Measurements from ENCODE around the gene SPATA7.

The SPATA7 gene

DNA sequence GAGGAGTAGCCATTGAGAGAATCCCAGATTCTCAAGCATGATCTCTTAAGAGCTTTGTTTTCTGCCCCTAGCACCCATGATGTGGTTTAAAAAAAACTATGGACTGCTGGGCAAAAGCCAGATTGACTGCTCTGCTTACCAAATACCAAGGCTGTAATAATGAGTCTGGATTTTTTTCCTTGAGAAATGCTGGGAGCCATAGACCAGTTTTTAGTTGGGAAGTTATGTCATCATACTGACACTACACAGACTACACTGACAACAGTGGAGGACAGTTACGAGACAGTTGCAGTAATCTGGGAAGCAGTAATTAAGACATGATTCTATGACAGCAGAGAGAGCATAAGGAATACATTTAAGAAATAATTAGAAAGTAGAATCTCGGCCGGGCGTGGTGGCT lies 35.8 kb downstream of the SPATA7 start:
- no peak for DNase-seq

DNA sequence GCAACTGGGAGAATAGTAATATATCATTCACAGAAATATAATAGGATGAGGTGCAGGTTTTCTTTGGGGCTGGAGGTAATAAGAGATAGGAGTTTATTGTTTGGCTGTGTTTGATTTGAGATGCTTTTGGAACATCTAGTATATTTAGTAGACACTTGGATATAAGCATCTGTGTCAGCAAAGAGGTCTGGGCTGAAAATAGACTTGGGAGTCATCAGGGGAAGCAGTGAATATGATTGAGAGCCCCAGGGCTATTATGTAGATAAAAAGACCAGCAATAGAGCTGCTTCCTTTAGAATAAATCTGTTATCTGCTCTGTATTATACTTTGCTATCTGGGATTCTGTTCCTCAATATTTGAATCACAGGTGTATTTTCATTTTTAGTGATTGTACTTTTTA lies 36.6 kb downstream of the SPATA7 start:
- DNase-seq, result no peak

DNA sequence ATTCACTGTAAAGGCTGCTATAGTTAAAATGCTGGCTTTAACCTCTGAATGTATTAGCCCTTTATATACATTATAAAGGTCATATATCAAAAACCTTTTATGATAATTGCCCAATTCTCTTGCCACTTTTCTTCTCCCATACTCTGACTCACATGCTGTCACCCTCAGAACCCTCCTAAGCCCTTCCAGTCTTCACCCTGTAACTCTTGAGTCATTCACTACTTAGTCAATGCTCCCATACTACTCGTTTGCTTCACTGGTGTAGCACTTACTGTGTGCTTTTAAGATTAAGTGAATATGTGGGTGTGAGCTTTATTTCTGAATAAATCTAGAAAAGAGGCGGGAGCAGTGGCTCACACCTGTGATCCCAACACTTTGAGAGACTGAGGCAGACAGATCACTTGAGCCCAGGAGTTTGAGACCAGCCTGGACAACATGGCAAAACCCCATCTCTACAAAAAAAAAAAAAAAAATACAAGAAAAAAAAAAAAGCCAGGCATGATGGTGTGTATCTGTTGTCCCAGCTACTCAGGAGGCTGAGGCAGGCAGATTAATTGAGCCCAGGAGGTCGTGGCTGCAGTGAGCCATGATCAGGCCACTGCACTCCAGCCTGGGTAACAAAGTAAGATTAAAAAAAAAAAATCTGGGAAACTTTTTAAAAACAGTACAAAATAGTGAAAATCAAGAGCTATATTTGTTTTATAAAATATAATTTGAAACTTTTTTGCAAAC lies 37.6 kb downstream of the SPATA7 start:
- peak; percentile 5 for DNase-seq

DNA sequence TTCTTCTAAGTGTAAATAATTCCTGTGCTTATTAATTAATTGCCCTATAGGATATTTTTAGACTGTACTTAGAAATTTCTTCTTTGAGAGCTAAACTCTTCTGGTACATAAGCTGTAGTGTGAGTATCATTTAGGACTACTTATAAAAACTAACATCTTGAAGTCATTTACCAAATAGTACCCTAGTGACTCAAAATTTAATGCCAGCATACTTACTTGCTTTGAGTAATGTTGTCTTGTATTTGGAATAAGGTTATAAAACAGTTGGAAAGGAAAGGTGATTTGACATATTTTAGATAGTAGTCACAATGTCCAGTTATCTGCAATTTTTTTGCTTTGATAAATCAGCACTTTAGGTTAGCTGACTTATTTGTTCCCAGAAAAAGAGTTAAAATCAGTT lies 39.1 kb downstream of the SPATA7 start:
- no peak for DNase-seq

DNA sequence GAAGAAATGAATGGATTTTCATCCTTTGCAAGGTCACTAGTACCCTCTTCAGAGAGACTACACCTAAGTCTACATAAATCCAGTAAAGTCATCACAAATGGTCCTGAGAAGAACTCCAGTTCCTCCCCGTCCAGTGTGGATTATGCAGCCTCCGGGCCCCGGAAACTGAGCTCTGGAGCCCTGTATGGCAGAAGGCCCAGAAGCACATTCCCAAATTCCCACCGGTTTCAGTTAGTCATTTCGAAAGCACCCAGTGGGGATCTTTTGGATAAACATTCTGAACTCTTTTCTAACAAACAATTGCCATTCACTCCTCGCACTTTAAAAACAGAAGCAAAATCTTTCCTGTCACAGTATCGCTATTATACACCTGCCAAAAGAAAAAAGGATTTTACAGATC lies 40.8 kb downstream of the SPATA7 start:
- no peak for DNase-seq

DNA sequence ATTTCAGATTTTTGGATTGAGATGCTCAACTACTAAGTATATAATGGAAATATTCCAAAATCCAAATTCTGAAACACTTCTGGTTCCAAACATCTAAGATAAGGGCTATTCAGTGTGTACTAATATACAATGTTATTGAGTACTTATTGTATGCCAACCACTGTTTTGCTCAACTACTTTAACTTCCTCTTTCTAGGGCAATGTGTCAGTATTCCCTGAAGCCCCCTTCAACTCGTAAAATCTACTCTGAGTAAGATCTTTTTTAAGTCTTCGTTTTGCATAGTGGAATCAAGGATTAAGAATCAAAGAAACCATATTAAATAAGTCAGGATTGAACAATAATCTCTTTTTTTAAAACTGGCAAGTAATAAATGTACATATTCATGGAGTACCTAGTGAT lies 45.5 kb downstream of the SPATA7 start:
- no peak for DNase-seq

DNA sequence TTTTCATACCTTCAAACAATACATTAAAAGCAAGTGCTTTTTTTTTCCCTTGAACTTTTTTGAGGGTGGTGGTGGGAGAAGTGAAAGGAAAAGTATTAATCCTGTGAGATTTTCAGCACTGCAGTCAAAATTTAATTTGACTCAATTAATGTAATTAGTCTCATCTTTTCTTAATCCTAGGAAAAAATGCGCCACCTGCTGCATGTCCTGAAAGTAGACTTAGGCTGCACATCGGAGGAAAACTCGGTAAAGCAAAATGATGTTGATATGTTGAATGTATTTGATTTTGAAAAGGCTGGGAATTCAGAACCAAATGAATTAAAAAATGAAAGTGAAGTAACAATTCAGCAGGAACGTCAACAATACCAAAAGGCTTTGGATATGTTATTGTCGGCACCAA lies 52.2 kb downstream of the SPATA7 start:
- DNase-seq, result no peak

DNA sequence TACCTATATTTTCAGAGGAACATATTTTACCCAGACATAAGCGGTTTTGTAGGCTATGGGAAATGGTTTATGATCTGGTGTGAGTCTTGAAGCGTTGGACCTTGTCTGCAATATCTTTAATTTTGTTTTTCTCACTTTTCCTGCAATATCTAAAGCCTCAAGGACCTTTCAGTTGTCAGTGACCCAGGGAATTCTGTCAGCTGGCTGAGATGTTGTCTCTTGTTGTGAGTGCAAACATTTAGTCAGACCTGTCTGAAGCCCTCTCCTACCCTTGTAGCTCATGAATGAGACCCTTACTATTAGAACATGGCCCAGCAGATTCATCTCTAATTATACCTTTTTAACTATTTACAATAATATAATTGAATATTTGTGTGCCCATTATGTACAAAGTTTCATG lies 53.6 kb downstream of the SPATA7 start:
- no peak for DNase-seq

DNA sequence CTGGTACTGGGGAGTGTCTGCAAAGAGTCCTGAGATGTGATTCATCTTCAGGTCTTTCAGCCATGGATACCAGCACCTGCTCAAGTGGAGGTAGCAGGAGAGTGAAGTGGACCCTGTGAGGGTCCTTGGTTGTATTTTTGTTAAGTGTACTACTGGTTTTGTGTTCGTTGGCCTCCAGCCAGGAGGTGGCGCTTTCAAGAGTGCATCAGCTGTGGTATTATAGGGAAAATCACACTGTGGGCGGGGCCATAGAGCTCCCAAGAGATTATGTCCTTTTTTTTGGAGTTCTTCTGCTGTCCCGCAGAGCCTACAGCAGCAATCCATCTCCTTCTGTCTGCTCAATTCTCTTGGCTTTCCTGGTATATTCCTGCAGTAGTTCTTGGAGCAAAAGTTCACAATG lies 66.8 kb downstream of the SPATA7 start:
- DNase-seq, result no peak

DNA sequence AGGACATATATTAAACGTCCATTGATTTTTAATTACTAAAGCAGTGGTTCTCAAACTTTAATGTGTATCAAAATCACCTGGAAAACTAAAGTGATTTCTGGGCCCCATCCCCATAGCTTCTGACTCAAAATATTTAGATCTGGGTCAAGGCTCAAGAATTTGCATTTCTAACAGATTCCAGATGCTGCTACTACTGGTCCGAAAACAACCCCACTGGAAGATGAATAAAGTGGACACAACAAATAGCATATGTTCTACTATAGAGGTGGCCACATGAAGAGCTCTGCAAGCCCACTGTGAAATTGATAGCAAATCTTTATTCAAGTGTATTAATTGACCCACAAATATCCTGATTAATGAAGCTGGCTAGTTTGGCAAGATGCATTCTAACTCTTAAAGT lies 69.4 kb downstream of the SPATA7 start:
- no peak for DNase-seq

DNA sequence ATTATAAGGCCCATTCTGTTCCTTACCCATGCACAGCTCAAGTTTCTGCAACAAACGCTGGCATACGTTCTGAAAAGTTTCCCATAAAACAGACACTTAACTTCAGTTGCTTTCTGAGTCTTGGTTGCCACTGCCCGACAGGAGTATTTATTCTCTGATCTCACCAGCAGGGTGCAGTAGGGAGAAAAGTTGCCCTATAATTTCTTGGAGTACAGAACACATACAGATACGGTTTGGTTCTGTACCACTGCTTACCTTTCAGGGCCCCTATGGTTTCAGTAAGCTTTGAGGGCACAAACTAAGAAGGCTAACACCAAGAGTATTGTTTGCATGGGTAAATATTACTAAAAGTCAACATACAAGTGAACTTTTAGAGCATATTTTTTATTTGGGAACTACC lies 77.9 kb downstream of the SPATA7 start:
- peak; percentile 32 for DNase-seq

DNA sequence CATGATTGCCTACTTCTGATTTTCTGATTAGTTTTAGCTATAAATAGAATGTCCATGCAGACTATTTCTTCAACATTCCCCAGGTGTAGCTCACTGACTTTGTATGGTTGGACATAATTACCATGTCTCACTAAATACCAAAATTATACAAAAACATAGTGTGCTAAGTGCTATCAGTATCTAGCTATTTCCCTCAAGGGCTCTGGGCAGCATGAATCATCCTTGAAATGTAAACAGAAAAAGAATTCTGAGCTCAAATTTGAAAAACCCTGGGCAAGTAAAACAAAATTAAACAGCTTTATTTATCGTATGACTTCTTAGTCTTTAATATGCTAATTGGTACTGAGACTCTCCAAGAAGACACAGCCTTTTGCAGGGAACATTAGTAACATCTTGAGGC lies 82.9 kb downstream of the SPATA7 start:
- no peak for DNase-seq

DNA sequence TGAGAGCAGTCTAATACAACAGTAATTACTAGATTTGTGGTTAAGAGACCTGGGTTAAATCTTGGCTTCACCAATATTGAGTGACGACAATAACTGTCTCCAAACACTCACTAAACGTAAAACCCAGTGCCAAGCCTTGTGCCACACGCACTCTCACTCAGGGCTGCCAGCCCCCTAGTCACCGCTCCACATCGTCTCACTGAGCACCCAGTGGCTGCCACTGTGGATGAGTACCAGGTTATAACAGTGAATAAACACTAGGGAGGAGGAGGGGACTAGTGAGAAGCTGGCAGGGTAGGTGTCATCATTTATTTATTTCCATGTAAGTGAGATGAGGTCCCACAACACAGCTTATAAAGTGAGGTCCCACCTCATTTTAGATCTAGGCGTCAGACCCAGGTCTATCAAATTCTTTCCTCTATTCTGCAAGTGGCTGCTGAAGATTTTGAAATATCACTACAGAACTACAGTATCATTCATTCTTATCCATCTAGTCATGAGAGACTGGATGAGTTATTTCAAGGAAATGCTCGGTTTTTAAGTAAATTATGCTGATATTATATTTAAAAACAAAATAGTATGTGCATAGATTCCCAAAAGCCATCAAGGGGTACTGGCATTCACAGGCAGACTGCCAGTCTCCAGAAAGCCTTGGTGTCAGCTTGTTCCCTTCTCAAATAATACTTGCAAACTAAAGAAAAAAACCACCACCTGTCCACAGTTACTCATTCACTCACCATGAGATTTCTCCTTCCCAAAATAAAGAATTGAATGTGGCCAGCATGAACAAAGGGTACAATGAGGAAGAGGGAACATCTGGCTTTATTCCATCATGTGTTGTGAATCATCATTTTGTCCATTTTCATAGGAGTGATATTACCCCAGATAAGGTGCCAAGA lies 85.3 kb downstream of the SPATA7 start:
- DNase-seq, result no peak

DNA sequence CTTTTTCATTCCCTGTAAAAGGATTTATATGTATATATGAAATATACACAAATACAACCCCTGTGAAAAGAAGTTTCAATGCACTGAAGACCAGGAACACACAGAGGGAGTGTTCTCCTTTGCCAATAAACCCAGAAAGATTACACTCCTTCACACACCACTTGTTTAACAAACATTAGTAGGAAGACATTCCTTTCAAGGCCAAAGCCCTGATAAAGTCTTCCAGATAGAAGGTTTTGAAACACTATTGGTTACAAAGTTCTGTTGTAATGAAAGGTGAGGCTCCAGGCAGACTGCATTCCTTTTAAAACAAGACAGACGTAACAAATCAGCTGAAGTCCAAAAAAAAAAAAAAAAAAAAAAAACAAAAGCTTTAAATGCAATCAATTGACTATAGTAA lies 88.3 kb downstream of the SPATA7 start:
- DNase-seq, result no peak

DNA sequence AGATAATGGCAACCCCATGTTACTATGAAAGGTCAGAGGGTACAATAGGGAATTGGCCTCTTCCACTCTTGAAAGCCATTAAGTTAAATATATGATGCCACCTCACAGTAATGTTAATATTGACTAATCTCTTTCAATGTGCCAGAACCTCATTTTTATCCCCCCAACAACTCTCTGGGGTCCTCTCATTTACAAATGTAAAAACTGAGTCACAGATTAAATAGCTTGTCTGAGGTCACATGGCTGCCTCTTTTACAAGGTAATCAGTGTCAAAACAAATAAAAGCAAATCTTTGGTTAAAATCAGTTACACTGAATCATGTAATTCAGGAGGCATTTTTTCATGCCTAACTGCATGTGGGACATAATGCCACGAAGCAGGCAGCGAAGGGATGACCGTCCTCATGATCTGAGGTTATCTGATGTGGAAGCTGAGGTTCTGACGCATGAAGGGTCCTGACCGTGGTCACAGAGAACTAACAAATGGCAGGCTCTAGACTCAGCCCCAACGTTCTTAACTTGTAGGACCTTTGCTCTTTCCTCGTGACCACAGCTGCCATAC lies 90.8 kb downstream of the SPATA7 start:
- no peak for DNase-seq

DNA sequence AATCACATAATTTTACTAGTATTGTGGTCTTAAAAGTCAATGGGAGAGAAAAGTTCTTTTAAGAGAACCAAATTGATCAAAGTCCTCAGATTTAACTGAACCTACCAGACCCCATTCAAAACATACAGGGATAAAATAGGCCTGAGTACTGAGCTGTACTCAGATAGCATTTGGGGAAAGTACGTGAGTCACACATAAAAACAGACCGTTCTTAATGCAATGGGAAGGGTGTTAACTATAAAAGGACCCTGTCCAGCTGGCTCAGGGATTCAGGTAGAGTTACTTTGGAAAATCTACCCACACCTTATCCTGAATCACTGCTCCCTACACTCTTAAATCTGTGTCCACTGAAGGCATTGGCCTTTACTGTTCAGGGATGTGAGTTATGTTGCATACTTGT lies 91.4 kb downstream of the SPATA7 start:
- DNase-seq, result no peak

DNA sequence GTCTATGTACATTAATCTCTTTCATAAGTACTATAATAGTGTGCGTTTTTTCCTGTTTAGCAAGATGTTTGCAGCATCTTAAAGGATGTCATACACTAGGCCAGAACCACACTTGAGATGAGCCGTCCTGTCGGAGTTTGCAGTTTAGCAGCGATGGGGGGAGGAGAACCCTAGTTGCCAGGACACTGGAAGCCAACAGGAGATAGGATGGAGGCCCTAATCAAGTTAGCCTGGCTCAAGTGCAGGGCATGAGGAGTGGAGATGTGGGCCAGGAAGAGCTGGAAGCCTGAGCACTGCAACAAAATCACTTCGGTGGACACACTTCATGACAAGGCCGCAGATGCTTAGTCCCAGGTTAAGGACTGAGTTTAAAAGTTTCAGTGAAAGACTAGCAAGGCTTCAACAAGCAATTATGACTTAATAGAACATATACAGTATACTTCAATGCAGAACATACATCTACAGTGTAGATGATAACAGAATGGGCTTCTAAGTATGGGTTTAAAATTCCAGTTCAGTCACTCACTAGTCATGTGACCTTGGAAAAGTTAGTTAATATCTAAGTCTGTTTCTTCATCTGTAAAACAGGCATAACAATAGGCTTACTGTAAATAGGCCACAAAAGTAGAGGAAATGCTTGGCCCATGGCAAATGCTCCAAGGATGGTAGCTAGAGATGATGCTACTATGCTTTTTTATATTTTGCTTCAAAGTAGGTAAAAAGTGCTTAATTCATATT lies 92.2 kb downstream of the SPATA7 start:
- no peak for DNase-seq

DNA sequence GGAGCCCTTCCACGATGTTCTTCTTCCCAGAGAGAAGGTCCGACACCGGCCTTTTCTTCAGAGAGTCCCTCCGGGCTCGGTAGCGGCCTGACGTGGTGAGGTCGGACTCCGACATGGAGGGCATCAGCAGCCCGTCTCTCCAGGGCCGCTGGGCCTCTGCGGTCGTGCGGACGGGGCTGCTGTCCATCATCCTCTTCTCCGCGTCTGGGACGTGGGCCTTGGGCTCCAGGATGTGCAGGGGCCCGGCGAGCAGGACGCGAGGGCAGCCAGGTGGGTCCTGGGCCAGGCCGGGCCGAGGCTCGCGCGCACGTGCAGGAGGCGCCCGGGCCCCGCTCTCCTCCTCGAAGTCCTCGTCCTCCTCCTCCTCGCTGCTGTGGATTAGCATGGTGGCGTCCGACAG lies 93.5 kb downstream of the SPATA7 start:
- DNase-seq, result no peak

DNA sequence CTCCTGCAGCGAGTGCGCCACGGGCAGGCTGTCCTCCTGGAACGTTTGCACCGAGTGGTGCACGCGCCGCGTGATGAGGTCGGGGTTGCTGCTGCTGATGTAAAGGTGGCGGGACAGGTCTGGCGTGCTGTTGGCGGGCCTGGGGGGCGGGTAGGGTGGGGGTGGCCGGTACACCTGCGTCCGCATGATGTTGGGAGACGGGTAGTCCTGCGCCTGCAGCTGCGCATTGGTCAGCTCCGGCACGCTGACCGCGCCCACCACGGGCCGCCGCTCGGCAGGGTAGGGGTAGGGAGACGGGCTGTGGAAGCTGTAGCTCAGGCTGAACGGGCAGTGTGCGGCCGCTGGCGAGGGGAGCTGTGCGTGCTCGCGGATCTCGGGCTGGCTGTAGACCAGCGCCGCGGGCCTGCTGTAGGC lies 94.1 kb downstream of the SPATA7 start:
- DNase-seq, result no peak

DNA sequence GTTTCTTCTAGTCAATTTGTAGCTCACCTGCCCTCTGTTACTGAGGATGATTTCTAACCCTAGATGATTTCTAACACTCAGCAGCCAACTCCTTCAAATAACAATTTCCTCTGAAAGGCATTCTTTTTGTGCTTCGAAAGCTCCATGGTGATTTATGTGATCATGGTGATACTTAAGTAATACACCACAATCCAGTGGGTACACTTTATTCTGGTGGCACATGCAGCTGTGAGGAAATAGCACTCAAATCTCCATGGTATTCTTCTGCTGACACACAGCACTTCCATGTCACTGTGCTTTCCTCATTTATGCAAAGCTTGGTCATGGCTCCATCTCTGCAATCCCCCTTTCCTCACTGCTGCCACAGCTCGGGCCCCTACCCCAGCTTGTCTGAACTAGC lies 95.6 kb downstream of the SPATA7 start:
- DNase-seq, result no peak

DNA sequence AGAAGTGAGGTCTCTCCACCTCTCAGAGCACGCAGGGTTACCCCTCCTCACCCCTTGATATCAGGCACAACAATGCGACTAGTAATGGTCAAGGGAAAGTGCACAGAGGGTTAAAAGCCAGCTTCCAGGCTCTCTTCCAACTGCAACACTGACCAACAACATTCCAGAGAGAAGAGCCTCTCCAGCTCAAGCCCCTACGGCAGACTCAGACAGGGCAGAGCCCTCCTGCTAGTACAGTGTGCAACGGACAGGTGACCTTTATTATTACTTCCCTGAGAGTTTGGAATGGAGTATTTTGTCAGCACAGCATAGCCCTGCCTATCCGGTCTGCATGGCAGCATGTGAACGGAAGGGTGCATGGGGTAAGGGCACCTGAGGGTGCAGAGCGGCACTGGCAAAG lies 96.3 kb downstream of the SPATA7 start:
- no peak for DNase-seq

DNA sequence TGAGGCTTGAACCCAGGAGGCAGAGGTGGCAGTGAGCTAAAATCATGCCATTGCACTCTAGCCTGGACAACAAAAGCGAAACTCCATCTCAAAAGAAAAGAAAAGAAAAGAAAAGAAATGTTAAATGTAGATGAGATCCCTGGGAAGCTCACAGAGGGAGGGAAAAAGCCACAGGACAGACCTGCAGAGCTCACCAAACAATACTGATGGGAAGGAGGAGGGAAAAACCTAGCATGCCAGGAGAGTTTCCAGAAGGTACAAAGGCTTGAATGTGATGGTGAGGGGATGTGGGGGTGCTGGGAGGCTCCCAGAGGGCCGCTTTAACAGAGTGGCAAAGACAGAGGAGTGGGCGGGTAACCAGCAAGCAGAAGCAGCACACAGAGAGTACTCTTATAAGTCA lies 97.1 kb downstream of the SPATA7 start:
- no peak for DNase-seq

Data from activated CD4-positive, alpha-beta T cell treated with anti-CD3 and anti-CD28 coated beads, Interleukin-2, amount 50 U/mL, for 16 hours (primary cell).